Smooth muscle cell (in vitro differentiated cells): ENCODE results near the gene ARL6IP6. TPM values are rescaled to one million over a fixed set of nuclear protein-coding genes. Genes with fewer than 3 reads are reported as not detected.
"Not testable (repeated sequence)": the region's sequence is repeated elsewhere in the genome, so short reads cannot be mapped to it uniquely, and the experiment has no call there.

Source experiments
- DNase-seq: peaks from one replicate; lab custom pipeline; 2025; ENCODE audit not compliant: unreplicated experiment; lab: John Stamatoyannopoulos, UW
- H2AFZ ChIP-seq: fragments of 200-600 bp; sonication (generic); 2 replicates; pipeline ENCODE4 v1.6.0; 2016; ENCODE audit warnings: antibody characterized with exemption, low read depth, mild to moderate bottlenecking
- H3F3A ChIP-seq: fragments of 200-600 bp; sonication (generic); 2 replicates; pipeline ENCODE4 v1.6.0; 2017; ENCODE audit warnings: antibody characterized with exemption, low read depth
- H3K27ac ChIP-seq: fragments of 200-600 bp; sonication (generic); 2 replicates; pipeline ENCODE4 v1.5.1; 2016; ENCODE audit warnings: low read depth, mild to moderate bottlenecking
- H3K27me3 ChIP-seq: fragments of 200-600 bp; sonication (generic); 2 replicates; pipeline ENCODE4 v1.6.1; 2016; ENCODE audit warnings: low read depth, mild to moderate bottlenecking
- H3K36me3 ChIP-seq: fragments of 200-600 bp; sonication (generic); 2 replicates; pipeline ENCODE4 v1.5.1; 2016; ENCODE audit warnings: low read depth
- H3K4me1 ChIP-seq: fragments of 200-600 bp; sonication (generic); 2 replicates; pipeline ENCODE4 v1.5.1; 2016; ENCODE audit warnings: low read depth
- H3K4me2 ChIP-seq: fragments of 200-600 bp; sonication (generic); 2 replicates; pipeline ENCODE4 v1.6.0; 2016; ENCODE audit warnings: mild to moderate bottlenecking
- H3K4me3 ChIP-seq: fragments of 200-600 bp; sonication (generic); 2 replicates; pipeline ENCODE4 v1.5.1; 2016; ENCODE audit warnings: mild to moderate bottlenecking
- H3K79me2 ChIP-seq: fragments of 200-600 bp; sonication (generic); 2 replicates; pipeline ENCODE4 v1.6.0; 2016; ENCODE audit warnings: low read depth, mild to moderate bottlenecking
- H3K9ac ChIP-seq: fragments of 200-600 bp; sonication (generic); 2 replicates; pipeline ENCODE4 v1.6.0; 2016; ENCODE audit warnings: low read depth
- H3K9me3 ChIP-seq: fragments of 200-600 bp; sonication (generic); replicated peaks from 2 replicates; pipeline ENCODE4 v1.5.1; 2016; ENCODE audit warnings: low read depth
- H4K20me1 ChIP-seq: fragments of 200-600 bp; sonication (generic); 2 replicates; pipeline ENCODE4 v1.6.0; 2016; ENCODE audit warnings: low read depth
- CTCF ChIP-seq: fragments of 200-600 bp; sonication (generic); IDR thresholded peaks from 2 replicates; pipeline ENCODE4 v1.5.1; 2017; ENCODE audit warnings: borderline replicate concordance, mild to moderate bottlenecking, antibody characterized with exemption; ENCODE audit not compliant: insufficient read depth, poor library complexity, severe bottlenecking
- WGBS: methylation state at CpG from one replicate; pipeline ENCODE4 v1.1.7; 2016; ENCODE audit warnings: low lambda C conversion rate; 5-methylcytosine and 5-hydroxymethylcytosine counted together
- polyA plus RNA-seq: library from polyadenylated mRNA; unstranded; fragments of >200 nt; fragmentation: Nextera tagmentation; extraction: Ambion mirVana; gene quantifications from 2 replicates; pipeline ENCODE4 v1.2.1, GENCODE V29; 2016
- total RNA-seq: library from RNA; depleted of rRNA; stranded (reverse); fragments of >200 nt; gene quantifications from 2 replicates; pipeline ENCODE4 v1.2.3, GENCODE V29; 2014

The ARL6IP6 gene
- total and polyA plus RNA-seq, 2 experiments from 2014 or later, result 28.5 to 51.1 TPM

GRCh38 chr2:152738438-152738837 lies 20.0 kb downstream of the ARL6IP6 start:
- no peaks in the 10 kb centered on the region for H3K9me3 ChIP-seq
- H3K27ac ChIP-seq, result no peak overlapping the region
- H3K4me2 ChIP-seq, result no peak overlapping the region
- no peak for DNase-seq
- 93% methylated on average over 2 of the region's 2 CpGs for WGBS
- no peaks in the 10 kb centered on the region for H3K4me1 ChIP-seq
- H3K79me2 ChIP-seq, result peaks cover 5% of the 10 kb centered on the region
- no peaks in the 10 kb centered on the region for H3F3A ChIP-seq
- H3K36me3 ChIP-seq, result peaks cover 9% of the 10 kb centered on the region
- H2AFZ ChIP-seq, result no peak overlapping the region
- no peak overlapping the region for H3K9ac ChIP-seq
- no peaks in the 10 kb centered on the region for H3K27me3 ChIP-seq
- peaks cover 9% of the 10 kb centered on the region for H4K20me1 ChIP-seq
- TF ChIP-seq CTCF, result no peak
- H3K4me3 ChIP-seq, result no peak overlapping the region

GRCh38 chr2:152739705-152740104 lies 21.3 kb downstream of the ARL6IP6 start:
- H3K4me1 ChIP-seq, H3K4me3 ChIP-seq, H3K4me2 ChIP-seq, DNase-seq, H3K9me3 ChIP-seq, H3K27me3 ChIP-seq, H3K9ac ChIP-seq, H3F3A ChIP-seq, H2AFZ ChIP-seq, H3K79me2 ChIP-seq, H3K36me3 ChIP-seq, H3K27ac ChIP-seq: not testable (repeated sequence)
- WGBS, result 100% methylated on average over 1 of the region's 1 CpG
- peaks cover 13% of the 10 kb centered on the region for H4K20me1 ChIP-seq

GRCh38 chr2:152740743-152741328 lies 22.4 kb downstream of the ARL6IP6 start:
- no peak overlapping the region for H2AFZ ChIP-seq
- no peaks in the 10 kb centered on the region for H3F3A ChIP-seq
- peaks cover 7% of the 10 kb centered on the region for H3K36me3 ChIP-seq
- 75% methylated on average over 2 of the region's 2 CpGs for WGBS
- H3K9me3 ChIP-seq, result no peaks in the 10 kb centered on the region
- H3K27ac ChIP-seq, result no peak overlapping the region
- peaks cover 2% of the 10 kb centered on the region for H3K79me2 ChIP-seq
- no peak overlapping the region for H3K9ac ChIP-seq
- H4K20me1 ChIP-seq, result peaks cover 13% of the 10 kb centered on the region
- H3K4me1 ChIP-seq, result no peaks in the 10 kb centered on the region
- H3K4me2 ChIP-seq, result no peak overlapping the region
- no peak overlapping the region for H3K4me3 ChIP-seq
- TF ChIP-seq CTCF, result peak; percentile 87
- DNase-seq, result no peak
- H3K27me3 ChIP-seq, result no peaks in the 10 kb centered on the region

GRCh38 chr2:152743002-152743401 lies 24.6 kb downstream of the ARL6IP6 start:
- Histone ChIP-seq H3K4me2 (no peak overlapping the region), H3K36me3 (no peaks in the 10 kb centered on the region), H3K79me2 (no peaks in the 10 kb centered on the region), H3K9ac (no peak overlapping the region), H2AFZ (no peak overlapping the region), H3K4me1 (no peaks in the 10 kb centered on the region), H3K27ac (no peak overlapping the region), H3K9me3 (no peaks in the 10 kb centered on the region), H3K27me3 (no peaks in the 10 kb centered on the region), H3F3A (no peaks in the 10 kb centered on the region), H3K4me3 (no peak overlapping the region), H4K20me1 (peaks cover 13% of the 10 kb centered on the region)
- 79% methylated on average over 3 of the region's 3 CpGs for WGBS
- DNase-seq, result no peak
- TF ChIP-seq CTCF, result peak; percentile 35

- not testable (repeated sequence) for H3K4me3 ChIP-seq
Measured at GRCh38 chr2:152747751-152748150, 29.3 kb downstream of the ARL6IP6 start.

More at GRCh38 chr2:152747751-152748150, 29.3 kb downstream of the ARL6IP6 start:
- 71% methylated on average over 4 of the region's 4 CpGs for WGBS
- H3K9ac ChIP-seq, DNase-seq, H3K4me2 ChIP-seq, H3K4me1 ChIP-seq, H4K20me1 ChIP-seq, H3K36me3 ChIP-seq, H3F3A ChIP-seq, H3K27ac ChIP-seq, H3K9me3 ChIP-seq, H3K27me3 ChIP-seq, H2AFZ ChIP-seq, H3K79me2 ChIP-seq: not testable (repeated sequence)
